ENCODE data around the gene PLXDC2. TPM values are rescaled to one million over a fixed set of nuclear protein-coding genes. Genes with fewer than 3 reads are reported as not detected.

Gene PLXDC2
- total and polyA plus RNA-seq, 2 donors from 2014 or later, result 11.9 to 42.1 TPM

GRCh38 chr10:20267734-20268133, 451.5 kb downstream of the PLXDC2 start:
- Histone ChIP-seq H3K4me1 (ENCODE audit: control insufficient read depth in 2 of 3, insufficient read depth in 2 of 3, low read depth in 1 of 3, low read length in 3 of 3) (no peaks in the 10 kb centered on the region), H3K27me3 (ENCODE audit: control insufficient read depth, insufficient read depth, low read length) (no peaks in the 10 kb centered on the region), H3K9ac (ENCODE audit: low read length in 3 of 3) (no peak overlapping the region), H3K27ac (ENCODE audit: low read depth in 2 of 2, low read length in 2 of 2) (no peak overlapping the region), H3K9me3 (ENCODE audit: control insufficient read depth in 2 of 3, insufficient read depth in 1 of 3, low read length in 3 of 3) (peaks cover 0 to 2% (median 0%) of the 10 kb centered on the region in 3 donors), H3K4me3 (ENCODE audit: low read length in 3 of 3) (no peak overlapping the region), H3K36me3 (ENCODE audit: control insufficient read depth in 2 of 3, insufficient read depth in 3 of 3, low read length in 3 of 3) (no peaks in the 10 kb centered on the region)
- TF ChIP-seq, protein P1, sequence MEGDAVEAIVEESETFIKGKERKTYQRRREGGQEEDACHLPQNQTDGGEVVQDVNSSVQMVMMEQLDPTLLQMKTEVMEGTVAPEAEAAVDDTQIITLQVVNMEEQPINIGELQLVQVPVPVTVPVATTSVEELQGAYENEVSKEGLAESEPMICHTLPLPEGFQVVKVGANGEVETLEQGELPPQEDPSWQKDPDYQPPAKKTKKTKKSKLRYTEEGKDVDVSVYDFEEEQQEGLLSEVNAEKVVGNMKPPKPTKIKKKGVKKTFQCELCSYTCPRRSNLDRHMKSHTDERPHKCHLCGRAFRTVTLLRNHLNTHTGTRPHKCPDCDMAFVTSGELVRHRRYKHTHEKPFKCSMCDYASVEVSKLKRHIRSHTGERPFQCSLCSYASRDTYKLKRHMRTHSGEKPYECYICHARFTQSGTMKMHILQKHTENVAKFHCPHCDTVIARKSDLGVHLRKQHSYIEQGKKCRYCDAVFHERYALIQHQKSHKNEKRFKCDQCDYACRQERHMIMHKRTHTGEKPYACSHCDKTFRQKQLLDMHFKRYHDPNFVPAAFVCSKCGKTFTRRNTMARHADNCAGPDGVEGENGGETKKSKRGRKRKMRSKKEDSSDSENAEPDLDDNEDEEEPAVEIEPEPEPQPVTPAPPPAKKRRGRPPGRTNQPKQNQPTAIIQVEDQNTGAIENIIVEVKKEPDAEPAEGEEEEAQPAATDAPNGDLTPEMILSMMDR (IDR thresholded peaks at IDR 0.05; ENCODE audit: borderline replicate concordance, extremely low read depth, insufficient read depth), result no peak
- DNase-seq (no peak), FAIRE-seq (no peak)
- intact Hi-C loops (cut with DNase I), result no loop called here

GRCh38 chr10:20271490-20271889, 455.3 kb downstream of the PLXDC2 start:
- intact Hi-C loops (cut with DNase I), result no loop called here
- no peak for DNase-seq
- no peaks in the 10 kb centered on the region for H3K27me3 ChIP-seq (ENCODE audit: control insufficient read depth, insufficient read depth, low read length)
- H3K27ac ChIP-seq (ENCODE audit: low read depth in 2 of 2, low read length in 2 of 2), result no peak overlapping the region
- TF ChIP-seq, protein P1 (IDR thresholded peaks at IDR 0.05; ENCODE audit: borderline replicate concordance, extremely low read depth, insufficient read depth), result no peak
- H3K9ac ChIP-seq (ENCODE audit: low read length in 3 of 3), result no peak overlapping the region
- H3K4me3 ChIP-seq (ENCODE audit: low read length in 3 of 3), result no peak overlapping the region
- no peak for FAIRE-seq
- H3K4me1 ChIP-seq (ENCODE audit: control insufficient read depth in 2 of 3, insufficient read depth in 2 of 3, low read depth in 1 of 3, low read length in 3 of 3), result no peaks in the 10 kb centered on the region
- no peaks in the 10 kb centered on the region for H3K36me3 ChIP-seq (ENCODE audit: control insufficient read depth in 2 of 3, insufficient read depth in 3 of 3, low read length in 3 of 3)
- H3K9me3 ChIP-seq (ENCODE audit: control insufficient read depth in 2 of 3, insufficient read depth in 1 of 3, low read length in 3 of 3), result no peaks in the 10 kb centered on the region

- TF ChIP-seq, protein P1 (IDR thresholded peaks at IDR 0.05; ENCODE audit: borderline replicate concordance, extremely low read depth, insufficient read depth), result no peak
- Histone ChIP-seq H3K36me3 (ENCODE audit: control insufficient read depth in 2 of 3, insufficient read depth in 3 of 3, low read length in 3 of 3) (no peaks in the 10 kb centered on the region), H3K27me3 (ENCODE audit: control insufficient read depth, insufficient read depth, low read length) (no peaks in the 10 kb centered on the region), H3K9ac (ENCODE audit: low read length in 3 of 3) (no peak overlapping the region), H3K4me3 (ENCODE audit: low read length in 3 of 3) (no peak overlapping the region), H3K4me1 (ENCODE audit: control insufficient read depth in 2 of 3, insufficient read depth in 2 of 3, low read depth in 1 of 3, low read length in 3 of 3) (no peaks in the 10 kb centered on the region), H3K27ac (ENCODE audit: low read depth in 2 of 2, low read length in 2 of 2) (no peak overlapping the region), H3K9me3 (ENCODE audit: control insufficient read depth in 2 of 3, insufficient read depth in 1 of 3, low read length in 3 of 3) (no peaks in the 10 kb centered on the region)
- FAIRE-seq (no peak), DNase-seq (no peak)
- intact Hi-C loops (cut with DNase I), result no loop called here
These were observed 456.4 kb downstream of the PLXDC2 start for GRCh38 chr10:20272608-20273007.

DNA sequence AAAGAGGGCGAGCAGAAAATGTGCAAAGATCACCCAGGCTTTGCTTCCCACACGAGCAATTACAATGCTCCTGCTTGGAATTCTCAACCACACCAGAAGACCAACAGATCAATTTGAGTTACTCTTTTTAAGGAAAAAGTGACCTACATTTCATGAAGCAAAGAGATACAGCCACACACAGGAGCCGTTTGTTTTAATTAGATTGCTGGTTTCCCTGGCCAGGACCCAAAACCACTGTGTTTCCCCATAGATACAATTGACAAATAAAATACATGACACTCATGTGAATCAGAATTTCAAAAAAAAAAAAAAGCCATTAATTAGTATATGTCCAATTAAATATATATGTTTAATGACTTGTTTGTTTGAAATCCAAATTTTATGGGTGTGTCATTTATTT, 458.3 kb downstream of the PLXDC2 start:
- DNase-seq (no peak), FAIRE-seq (no peak)
- Histone ChIP-seq H3K9ac (ENCODE audit: low read length in 3 of 3) (no peak overlapping the region), H3K4me3 (ENCODE audit: low read length in 3 of 3) (no peak overlapping the region), H3K36me3 (ENCODE audit: control insufficient read depth in 2 of 3, insufficient read depth in 3 of 3, low read length in 3 of 3) (no peaks in the 10 kb centered on the region), H3K4me1 (ENCODE audit: control insufficient read depth in 2 of 3, insufficient read depth in 2 of 3, low read depth in 1 of 3, low read length in 3 of 3) (no peaks in the 10 kb centered on the region), H3K9me3 (ENCODE audit: control insufficient read depth in 2 of 3, insufficient read depth in 1 of 3, low read length in 3 of 3) (no peaks in the 10 kb centered on the region), H3K27me3 (ENCODE audit: control insufficient read depth, insufficient read depth, low read length) (no peaks in the 10 kb centered on the region), H3K27ac (ENCODE audit: low read depth in 2 of 2, low read length in 2 of 2) (no peak overlapping the region)
- TF ChIP-seq, protein P1 (IDR thresholded peaks at IDR 0.05; ENCODE audit: borderline replicate concordance, extremely low read depth, insufficient read depth), result no peak
- intact Hi-C loops (cut with DNase I), result no loop called here

Data from kidney (tissue), 14 donors.